ENCODE data around the gene TDRKH.

The TDRKH gene, protein sequence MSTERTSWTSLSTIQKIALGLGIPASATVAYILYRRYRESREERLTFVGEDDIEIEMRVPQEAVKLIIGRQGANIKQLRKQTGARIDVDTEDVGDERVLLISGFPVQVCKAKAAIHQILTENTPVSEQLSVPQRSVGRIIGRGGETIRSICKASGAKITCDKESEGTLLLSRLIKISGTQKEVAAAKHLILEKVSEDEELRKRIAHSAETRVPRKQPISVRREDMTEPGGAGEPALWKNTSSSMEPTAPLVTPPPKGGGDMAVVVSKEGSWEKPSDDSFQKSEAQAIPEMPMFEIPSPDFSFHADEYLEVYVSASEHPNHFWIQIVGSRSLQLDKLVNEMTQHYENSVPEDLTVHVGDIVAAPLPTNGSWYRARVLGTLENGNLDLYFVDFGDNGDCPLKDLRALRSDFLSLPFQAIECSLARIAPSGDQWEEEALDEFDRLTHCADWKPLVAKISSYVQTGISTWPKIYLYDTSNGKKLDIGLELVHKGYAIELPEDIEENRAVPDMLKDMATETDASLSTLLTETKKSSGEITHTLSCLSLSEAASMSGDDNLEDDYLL

DNA sequence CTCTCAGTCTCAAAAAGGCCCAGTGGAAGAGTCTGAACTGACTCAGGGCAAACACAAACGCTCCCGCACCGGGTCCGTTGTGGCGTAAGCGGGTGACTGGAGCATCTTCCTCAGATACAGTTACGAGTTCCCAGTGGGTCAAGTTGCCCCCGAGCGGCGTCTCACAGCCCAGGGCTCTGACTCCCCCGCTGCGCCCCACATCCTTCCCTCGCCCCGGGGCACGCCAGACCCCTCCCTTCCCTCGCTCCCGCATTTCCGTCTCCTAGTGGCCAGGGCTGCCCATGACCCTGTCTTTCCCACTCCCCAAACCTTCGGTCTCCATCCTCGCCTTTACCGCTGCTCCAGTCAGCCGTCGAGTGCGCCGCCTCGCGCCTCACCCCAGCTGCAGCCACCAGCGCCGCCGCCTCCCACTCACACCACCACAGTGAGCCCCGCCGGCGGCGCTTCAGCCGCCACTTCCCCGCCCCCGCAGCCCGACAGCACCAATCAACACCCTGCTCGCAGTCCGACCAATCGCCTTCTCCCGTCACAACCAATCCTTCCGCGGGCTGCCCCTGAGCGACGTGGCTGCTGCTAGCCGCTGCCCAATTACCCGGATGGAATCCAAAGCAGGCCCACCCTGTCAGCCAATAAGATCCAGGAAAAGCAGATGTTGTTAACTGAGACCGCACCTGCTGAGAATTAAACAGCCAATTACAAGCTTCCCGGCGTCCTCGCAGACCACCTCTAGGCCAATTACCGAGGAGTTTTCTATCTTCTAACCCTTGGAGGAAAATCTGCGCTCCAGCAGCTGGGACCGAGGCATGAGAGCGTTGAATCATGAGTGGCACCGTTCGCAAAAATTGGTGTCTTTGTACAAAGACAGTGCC is at the start of gene TDRKH:
TSS of gene TDRKH (minus strand) at position 430 of the 869 bp plus-strand sequence. CDS start 7,478 bp downstream, outside the sequence.
- peak; percentile 99 for DNase-seq

DNA sequence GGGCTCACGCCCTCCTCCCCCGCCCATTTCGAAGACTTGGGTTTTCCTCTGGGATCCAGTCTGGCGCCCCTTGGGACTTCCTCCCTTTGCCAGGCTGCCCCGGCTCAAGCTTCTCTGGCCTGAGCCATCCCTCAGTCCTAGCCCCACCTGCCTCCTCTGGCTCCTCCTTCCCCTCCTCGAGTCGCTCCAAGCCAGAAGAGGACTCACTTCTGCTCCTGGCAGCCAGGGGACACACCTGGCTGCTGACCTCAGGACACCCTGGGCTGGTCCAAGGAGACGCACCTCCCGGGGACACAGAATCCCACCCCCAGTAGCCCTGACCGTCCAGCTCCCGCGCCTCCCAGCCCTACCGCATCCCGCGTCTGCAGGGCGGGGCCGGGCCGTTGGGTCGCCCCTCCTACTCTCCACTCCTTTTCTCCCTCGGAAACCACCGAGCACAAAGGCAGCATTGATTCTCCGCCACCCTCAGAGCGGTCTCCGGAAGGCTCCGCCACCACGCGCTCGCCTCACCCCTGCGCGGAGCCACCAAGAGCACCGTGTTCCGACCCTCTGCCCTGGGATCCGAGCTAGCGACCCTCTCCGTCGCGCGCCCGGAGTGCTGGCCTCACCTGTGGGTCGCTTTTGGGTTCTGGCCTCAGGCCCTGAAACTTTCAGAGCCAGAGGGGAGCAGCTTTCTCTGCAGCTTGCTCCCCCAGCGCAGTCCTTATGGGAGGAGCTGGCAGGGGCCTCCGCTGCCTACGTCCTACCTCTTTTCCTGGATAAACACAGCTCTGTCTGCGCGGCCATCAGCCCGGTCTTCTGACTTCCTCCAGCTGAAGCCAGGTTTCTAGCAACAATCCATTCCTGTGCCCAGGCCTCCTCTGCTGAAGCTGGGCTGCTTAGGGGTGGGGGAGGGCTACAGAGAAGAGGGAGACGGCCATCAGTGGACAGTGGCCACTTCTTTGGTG is 49.4 kb upstream of the TDRKH start, which contains the start of gene C2CD4D:
TSS of gene C2CD4D (minus strand) at position 364 of the 947 bp plus-strand sequence. CDS start 831 bp downstream, outside the sequence.
- DNase-seq: no peak

GRCh38 chr1:151839082-151839412 is 48.7 kb upstream of the TDRKH start:
- no peak for DNase-seq

DNA sequence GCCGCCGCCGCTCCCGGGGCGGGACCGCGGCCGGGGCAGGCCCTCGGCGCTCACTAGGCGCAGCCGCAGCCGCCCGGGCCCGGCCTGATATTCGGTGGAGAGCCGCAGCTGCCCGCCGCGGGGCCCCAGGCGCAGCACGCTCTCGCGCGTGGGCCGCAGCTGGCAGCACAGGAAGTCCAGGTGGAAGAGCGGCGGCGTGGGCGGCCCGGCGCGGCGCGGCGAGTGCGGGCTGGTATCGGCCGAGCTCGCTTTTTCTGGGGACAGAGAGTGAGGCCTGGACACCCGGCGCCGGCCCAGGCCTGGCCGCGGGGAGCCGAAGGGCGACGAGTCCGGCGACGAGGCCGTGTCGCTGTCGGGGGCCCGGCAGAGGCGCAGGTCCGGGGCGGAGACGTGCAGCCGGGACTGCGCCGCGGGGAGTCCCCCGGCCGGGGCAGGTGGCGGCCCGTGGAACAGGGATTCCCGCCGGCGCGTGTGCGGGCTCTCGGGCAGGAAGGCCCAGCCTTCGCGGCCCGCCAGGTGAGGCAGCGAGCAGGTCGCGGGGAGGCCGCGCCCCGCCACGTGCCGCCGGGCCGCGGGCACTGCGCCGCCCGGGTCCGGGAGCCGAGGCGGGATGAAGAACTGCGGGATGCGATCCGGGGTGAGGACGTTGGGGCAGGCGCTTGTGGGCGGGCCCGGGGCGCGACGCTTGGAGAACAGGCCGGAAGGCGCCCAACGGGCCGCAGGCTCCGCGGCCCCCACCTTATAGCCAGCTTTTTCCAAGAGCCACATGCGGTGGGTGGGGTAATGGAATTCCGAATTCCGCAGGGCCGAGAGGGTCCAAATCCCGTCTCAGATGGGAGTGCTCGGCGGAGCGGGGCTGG is 48.2 kb upstream of the TDRKH start:
- DNase-seq: no peak

DNA sequence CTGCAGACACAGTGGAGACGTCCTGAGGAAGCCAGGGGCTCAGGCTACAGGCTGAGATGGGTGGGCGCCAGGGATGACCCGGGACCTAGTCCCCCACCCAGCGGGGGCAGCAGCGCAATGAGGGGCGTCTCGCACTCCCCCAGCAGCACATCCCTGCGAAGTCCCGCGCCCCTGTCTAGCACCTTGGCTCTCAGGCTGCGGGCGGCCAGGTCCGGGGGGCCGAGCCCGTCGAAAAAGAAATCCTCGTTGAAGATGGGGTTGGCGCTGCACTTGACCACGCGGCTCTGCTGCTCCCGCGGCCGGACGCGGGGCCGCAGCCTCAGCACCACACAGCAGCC is 47.6 kb upstream of the TDRKH start:
- DNase-seq: no peak

DNA sequence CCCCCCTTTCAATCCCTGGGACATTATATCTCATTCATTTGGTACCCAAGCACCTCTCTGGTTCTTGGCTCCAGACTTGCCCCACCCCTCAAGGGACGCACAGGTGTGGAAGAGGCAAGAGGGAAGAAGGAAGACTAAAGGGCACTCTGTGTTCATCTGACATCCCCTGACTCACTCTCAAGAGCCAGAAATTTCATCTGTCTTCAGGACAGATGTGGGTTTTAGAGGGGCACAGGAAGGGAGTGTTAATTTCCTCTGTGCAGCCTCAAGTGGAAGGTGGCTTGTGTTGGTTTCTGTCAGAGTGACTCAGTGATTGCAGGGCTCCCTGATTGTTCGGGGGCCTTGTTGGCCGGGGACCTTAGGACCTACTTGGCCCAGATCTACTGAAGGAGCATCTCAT is 46.9 kb upstream of the TDRKH start:
- no peak for DNase-seq

DNA sequence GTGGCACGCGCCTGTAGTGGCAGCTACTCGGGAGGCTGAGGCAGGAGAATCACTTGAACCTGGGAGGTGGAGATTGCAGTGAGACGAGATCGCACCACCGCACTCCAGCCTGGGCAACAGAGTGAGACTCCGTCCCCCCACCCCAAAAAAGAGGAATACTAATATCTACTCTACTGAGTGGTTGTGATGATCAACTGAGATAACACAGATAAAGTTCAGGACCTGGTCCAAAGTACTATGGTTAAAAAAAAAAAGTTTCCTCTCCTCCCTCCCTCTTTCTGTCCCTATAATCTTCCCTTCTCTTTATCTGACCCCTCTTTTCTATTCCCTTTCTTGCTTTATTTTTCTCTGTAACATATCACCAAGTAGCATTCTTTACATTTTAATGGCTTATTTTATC is 45.3 kb upstream of the TDRKH start:
- no peak for DNase-seq

- DNase-seq: no peak
Observed at GRCh38 chr1:151834239-151834638, 43.9 kb upstream of the TDRKH start.

- no peak for DNase-seq
Observed at GRCh38 chr1:151833172-151833900, 43.0 kb upstream of the TDRKH start.

DNA sequence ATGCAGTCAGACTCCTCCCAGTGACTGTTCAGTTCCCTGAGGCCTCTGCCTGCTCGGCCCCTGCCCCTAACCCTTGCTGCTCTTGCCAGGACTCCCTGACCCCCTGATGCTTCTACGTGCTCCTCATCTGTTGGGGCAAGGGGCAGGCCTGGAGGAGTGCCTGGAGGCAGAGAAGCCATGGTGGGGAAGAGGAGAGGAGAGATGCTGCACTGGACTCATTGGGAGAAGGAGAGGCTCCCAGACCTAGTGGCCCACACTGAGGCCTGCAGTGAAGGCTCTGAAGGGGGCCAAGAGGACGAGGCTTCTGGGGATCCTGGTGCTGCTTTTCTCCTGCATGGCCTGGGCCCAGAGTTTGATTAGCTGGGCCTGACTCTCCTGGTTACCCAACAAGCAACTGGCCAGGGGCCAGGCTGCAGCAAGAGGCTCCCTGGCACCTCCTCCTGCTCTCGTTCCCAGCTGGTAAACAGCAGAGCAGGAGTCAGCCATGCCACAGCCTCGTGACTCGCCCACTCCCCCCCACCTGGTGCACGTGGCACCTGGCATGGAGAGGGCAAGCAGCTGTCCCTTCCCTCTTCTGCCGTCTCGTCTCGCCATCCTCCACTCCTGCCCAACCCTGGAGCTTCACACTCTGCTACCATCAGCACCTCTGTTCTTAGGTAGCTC is 42.1 kb upstream of the TDRKH start:
- DNase-seq: peak; percentile 62

DNA sequence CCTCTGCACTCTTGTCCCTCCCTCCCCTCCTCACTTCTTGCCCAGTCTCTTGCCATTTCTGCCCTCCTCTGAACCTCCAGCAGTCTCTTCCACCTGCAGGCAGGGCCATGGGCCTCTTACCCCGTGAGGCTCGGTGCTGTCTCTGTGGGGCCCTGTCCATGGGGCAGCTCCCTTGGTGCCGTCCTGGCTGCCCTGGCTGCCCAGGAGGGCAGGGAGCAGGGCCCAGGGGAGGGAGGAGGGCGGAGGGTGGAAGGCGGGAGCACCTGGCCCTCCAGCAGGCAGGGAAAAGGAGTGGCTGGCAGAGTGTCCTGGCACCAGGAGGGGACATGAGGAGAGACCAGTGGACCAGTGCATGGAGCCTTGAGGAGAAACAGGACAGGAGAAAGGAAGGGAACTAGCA is 41.3 kb upstream of the TDRKH start, which contains the start of gene RORC:
TSS of gene RORC (minus strand) at position 198 of the 400 bp plus-strand sequence. CDS start at position 160, 38 bp downstream.
- DNase-seq: no peak

- DNase-seq: no peak
Observed at GRCh38 chr1:151831256-151831591, 40.9 kb upstream of the TDRKH start.

DNA sequence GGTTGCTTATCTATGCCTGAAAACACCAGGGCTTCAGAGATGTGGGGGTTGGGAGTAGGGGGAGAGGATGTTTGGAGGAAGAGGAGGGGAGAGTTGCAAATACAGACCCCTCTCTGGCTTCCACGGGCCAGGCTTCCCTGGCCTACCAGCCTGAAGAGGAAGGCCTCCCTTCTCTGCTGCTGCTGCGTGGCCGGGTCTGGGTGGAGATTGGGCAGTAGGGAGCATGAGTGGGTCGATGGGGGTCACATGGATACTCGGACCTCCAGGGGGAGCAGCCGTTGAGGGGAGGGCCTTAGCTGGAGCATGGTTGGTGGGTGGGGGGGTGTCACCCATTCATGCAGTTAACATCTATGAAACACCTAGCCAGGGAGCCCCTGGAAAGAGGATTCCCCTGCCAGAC is 39.8 kb upstream of the TDRKH start:
- DNase-seq: no peak

- no peak for DNase-seq
Observed at GRCh38 chr1:151829352-151830046, 39.2 kb upstream of the TDRKH start.

DNA sequence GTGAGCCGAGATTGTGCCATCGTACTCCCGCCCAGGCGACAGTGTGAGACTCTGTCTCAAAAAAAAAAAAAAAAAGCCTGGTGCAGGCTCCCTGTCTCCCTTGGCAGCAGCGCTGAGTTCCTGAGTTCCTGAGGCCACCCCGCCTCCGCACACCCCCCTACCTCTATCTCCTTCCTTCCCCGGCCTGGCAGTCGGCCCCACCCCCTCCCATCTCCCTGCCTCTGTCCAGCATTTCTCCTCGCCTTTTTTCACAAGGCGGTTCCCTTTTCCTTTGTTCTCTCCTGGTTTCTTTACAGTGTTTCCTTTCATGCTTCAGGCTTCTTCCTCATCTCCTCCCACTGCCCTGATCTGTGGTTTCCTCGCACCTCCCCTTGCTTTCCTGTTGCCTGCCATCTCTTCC is 38.6 kb upstream of the TDRKH start:
- peak; percentile 79 for DNase-seq

DNA sequence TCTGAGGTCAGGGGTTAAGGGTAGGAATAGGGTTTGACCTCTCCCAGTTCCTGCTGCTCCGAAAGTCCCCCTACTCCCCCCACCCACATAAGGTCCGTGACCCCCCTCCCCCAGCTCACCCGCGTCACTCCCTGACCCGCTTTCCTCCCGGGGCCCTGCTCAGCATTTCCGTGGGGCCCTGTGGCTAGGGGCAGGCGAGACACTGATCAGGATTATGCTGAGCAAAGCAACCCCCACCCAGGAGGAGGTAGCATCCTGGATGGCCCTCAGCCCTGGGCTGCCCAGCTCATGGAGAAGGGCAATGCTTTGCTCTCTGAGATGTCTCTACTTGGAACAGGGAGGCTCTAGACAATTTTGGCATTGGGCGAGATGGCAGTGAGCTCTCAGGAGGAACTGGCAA is 37.6 kb upstream of the TDRKH start:
- DNase-seq: no peak

- no peak for DNase-seq
Observed at GRCh38 chr1:151825751-151826660, 35.7 kb upstream of the TDRKH start.

DNA sequence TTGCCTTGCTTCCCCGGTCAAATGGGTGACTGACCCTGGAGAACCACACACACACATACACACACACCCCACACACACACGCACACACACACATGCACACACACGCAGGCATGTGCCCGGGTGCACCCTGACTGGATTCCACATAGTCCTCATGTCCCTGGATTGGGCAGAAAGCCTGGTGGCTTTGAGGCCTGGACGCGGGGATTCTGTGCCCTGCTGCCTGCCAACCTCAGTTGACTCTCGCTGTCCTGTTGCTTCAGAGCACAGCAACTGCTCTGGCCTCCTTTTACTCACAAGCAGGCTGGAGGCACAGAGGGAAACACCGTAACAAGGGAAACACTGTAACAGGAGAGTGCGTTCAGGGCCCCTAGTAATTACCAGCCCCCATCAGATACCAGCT is 34.9 kb upstream of the TDRKH start:
- DNase-seq: no peak

DNA sequence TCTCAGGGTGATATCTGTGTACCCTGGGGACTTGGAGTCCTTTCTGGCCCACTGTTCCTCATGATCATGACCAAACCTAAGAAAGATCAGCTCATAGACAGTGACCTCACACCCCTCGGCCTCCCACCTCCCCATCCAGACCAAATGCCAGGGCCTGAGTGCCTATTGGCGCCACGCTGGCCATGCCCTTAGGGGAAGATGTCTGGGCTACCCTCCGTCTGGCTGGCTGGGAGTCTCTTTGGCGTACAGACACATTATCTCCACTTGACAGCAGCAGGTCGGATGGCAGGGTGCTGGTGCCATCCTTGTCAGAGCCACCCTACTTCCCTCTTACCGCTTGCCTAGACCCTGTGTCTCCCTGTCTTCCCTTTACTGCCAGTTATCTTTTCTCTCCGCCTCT is 32.9 kb upstream of the TDRKH start:
- no peak for DNase-seq

Measured in NCI-H226 (cell line).